Limb (tissue), 2 donors: Measurements from ENCODE around the gene FAM117B.
"Not testable (repeated sequence)": the region's sequence is repeated elsewhere in the genome, so short reads cannot be mapped to it uniquely, and the experiment has no call there.

Experiments used
- DNase-seq, 2 donors: peaks; one replicate each; pipeline ENCODE4 v3.0.0-alpha.2; 2016; ENCODE audit errors: extremely low spot score in 2 of 2

Gene FAM117B

DNA sequence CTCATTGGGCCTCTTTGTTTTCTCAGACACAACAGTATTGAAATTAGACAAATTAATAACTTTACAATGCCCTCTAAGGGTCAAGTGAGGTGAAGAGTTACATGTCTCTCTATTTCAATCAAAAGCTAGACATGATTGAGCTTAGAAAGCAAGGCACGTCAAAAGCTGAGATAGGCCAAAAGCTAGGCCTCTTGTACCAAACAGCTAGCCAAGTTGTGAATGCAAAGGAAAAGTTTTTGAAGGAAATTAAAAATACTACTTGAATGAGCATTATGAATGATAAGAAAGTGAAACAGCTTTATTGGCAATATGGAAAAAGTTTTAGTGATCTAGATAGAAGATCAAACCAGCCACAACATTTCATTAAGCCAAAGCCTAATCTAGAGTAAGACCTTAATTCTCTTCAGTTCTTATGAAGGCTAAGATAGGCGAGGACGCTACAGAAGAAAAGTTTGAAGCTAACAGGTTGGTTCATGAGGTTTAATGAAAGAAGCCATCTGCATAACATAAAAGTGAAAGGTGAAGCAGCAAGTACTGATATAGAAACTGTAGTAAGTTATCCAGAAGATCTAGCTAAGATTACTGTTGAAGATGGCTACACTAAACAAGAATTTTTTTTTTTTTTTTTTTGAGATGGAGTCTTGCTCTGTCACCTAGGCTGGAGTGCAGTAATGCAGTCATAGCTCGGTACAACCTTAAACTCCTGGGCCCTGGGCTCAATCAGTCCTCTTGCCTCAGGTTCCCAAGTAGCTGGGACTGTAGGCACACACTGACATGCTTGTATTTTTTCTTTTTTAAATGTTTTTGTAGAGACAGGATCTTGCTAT is 65.5 kb downstream of the FAM117B start:
- DNase-seq = no peak

DNA sequence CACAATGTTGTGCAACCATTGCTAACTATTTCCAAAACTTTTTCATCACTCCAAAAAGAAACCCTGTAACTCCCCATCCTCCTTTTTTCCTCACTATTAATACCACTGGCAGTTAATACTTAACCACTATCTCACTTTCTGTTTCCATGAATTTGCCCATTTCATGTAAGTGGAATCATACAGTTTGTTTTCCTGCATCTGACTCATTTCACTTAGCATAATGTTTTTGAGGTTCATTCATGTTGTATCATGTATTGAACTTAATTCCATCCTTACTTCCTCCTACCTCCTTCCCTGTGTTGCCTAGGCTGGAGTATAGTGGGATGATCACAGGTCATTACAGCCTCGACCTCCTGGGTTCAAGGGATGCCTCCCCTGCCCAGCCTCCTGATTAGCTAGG is 68.3 kb downstream of the FAM117B start:
- DNase-seq = no peak

DNA sequence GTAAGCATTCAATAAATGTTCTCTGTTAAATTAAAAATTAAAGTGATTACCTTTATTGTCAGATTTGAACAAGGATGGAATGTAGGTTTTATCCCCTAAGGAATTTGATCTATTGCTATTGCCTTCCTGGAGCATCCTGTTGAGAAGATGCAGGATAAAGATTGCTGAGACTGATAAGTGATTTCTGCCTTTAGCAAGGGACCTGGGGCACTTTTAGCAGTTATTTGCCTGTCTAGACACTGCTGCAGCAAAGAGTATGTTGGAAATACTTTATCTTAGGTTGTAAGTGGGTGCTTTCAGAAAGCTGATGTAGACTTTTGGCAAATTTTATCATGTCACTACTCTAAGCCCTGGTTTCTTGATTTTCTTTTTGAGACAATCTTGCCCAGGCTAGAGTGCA is 69.5 kb downstream of the FAM117B start:
- no peak for DNase-seq

DNA sequence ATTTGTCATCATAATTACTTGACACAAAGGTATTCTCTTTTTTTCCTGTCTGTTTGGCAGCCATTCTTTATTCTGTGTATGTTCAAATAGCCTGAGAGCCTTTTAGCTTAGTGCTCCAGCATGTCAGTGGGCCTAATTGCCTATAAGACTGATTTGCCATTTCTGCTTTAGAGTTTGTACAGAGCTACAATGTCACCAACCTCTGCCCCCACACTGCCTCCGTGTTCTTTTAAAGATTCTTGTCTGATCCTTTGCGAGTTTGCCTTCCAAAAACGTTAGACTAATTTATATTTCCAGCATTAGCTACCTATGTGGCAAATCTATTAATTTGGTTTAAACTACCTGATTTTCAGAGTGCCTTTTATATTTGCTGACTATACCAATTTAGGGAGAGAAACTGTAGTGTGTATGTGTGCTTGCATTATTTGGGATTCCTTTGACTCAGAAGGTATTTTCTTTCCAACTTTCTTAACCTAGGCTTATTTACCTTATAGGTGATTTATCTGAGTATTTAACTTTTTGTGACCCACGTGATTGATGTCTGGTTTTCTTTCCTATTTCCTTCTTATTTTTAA is 70.8 kb downstream of the FAM117B start:
- DNase-seq = no peak

GRCh38 chr2:202714971-202715935 is 80.5 kb downstream of the FAM117B start:
- not testable (repeated sequence) for DNase-seq

- DNase-seq = no peak
Observed at GRCh38 chr2:202716114-202716718, 81.4 kb downstream of the FAM117B start.

GRCh38 chr2:202716953-202717597 is 82.3 kb downstream of the FAM117B start:
- DNase-seq = no peak

- DNase-seq = no peak
Observed at GRCh38 chr2:202717598-202718310, 83.0 kb downstream of the FAM117B start.

DNA sequence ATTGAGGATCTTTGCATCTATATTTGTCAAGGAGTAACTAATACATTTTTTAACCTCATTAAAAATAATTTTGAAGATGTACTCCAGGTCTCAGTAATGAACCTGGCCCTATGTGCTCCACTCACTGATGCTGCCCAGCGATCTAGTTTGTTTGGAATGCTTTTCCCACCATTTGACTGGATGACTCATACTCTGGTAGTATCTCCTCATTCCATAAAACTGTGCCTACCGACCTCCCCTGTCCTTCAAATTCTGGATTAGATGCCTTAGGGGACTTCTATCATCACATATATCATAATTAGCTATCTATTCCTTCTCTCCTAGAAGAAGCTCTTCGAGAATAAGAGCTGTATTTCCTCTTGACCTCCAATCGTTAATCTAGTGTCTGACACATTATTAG is 83.8 kb downstream of the FAM117B start:
- no peak for DNase-seq

DNA sequence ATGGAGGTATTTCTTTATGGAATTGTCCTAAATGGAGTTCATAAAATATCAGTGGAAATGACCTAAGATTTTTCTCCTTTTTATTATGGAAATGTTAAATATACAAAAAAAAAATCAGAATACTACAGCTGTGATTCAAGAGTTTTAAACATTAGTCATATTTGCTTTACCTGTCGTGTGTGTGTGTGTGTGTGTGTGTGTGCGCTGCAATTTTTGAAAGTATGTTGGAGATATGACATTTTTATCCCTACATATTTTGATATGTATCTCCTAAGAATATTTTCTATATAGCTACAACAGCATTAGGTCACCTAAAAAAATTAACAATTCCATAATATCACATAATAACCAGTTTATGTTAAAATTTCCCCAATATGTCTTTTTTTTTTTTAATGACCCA is 85.5 kb downstream of the FAM117B start:
- DNase-seq = no peak

- DNase-seq = no peak
Observed at GRCh38 chr2:202721621-202722020, 86.9 kb downstream of the FAM117B start.

DNA sequence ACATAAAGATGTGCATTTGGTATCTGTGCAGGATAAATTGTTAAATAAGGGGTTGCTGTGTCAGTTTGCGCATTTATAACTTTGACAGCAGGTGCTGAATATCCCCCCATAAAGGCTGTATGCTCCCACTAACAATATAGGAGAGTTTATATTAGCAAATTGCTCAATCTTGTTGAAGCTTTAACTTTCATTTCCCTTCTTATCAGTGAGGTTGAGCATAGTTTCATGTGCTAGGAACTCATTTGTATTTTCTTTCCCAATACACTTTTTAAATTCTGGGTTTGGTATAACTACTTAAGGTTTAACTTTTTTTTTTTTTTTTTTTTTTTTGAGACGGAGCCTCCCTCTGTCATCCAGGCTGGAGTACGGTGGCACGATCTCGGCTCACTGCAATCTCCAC is 89.0 kb downstream of the FAM117B start:
- DNase-seq = no peak

DNA sequence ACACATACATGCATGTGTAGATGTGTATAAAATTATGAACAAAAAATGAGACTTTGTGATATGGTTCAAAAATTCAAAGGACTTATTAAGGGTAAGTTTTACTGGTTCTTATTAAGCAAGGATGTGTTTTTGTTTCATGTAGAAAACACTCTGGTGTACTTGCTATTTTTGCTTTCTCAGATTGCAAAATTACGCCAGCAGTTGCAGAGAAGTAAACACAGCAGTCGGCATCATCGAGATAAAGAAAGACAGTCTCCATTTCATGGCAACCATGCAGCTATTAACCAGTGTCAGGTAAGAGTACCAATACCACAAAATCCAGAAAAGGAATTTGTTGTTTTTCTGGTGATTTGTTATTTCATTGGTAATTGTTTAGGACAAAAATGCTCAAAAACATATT is 91.3 kb downstream of the FAM117B start:
- DNase-seq = no peak

- DNase-seq = no peak
Observed at GRCh38 chr2:202736826-202737225, 102.1 kb downstream of the FAM117B start.

DNA sequence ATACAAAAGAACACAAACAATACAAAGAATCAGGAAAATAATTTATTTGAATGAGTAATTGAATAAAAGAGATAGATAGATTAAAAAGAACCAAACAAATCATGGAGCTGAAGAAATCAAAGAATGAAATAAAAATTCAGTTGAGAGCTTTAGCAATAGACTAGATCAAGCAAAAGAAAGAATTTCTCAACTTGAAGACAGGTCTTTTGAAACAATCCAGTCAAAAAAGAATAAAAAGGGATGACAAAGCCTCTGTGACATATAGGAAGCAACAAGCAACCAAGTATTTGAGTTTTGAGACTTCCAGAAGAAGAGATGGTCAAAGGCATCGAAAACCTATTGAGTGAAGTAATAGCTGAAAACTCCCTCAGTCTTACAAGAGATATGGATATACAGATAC is 108.8 kb downstream of the FAM117B start:
- no peak for DNase-seq

DNA sequence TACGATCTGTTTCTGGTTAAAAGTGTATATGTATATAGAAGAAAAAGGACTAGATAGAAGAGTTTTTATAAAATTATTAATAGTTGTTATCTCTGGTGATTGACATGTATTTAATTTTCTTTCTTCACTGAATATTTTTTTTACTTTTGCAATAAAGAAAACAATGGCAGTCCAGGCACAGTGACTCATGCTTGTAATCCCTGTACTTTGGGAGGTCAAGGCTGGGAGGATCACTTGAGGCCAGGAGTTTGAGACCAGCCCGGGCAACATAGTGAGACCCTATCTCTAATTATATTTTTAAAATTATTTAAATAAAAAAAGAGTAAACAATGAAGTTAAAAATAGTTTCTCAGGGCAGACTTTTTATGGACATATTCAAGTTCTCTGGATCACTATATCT is 114.7 kb downstream of the FAM117B start:
- no peak for DNase-seq

DNA sequence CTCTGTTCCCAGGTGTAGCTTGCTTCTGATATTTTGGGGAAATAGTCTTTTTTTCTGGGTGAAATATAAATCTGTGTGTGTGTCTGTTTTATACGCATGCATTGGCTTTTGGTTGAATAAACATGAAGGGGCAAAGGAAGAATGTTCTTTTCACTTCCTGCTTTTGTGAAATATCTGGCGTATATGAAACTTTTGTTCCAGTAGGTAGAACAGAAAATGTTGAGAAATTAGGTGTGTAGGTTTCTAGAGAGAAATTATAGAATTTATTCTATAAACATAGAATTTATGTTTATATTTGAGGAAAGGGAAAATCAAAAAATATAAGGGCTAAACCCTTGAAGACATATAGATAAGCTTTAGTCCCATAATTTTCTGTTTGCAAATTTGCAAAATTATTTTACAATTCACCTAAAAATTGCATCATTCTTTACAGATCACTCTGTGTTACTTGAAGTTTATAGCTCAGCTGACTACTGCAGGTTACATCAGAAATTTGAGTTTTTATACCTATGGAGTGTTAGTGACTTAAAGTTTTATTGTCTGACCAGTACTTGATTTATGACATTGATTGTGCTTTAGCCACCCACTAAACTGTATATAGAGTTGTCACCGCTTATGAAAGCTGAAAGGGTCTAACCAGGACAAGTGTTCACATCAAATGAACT is 116.1 kb downstream of the FAM117B start:
- no peak for DNase-seq

- no peak for DNase-seq
Observed at GRCh38 chr2:202752071-202752470, 117.3 kb downstream of the FAM117B start.

DNA sequence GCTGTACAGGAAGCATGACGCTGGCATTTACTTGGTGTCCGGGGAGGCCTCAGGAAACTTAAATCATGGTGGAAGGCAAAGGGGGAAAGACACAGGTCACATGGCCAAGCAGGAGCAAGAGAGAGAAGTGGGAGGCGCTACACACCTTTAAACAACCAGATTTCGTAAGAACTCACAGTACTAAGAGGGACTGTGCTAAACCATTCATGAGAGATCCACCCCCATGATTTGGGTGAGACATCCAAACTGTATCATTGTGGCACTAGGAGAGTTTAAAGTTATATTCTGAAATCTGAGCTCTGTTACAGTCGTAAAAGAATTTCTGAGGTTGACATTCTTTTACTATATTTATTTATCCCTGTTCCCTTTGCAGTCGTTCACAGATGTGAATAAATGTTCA is 120.2 kb downstream of the FAM117B start:
- DNase-seq = no peak

DNA sequence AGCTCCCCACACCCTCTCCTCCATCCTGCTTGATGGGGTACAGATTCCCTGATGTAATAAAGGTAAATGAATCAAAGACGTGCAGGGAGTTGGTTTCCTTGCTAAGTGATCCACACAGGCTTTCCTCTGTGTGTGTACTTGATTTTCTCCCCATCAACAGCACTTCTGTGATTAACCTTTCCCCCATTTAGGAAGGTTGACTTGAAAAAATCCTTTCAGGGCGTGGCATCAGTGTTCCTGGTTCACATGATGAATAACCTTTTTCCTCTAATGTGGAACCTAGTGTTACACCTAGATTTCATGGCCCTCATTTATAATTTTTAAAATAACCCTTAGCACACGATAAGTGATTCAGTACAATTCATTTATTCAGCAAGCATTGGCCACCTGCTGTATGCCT is 121.8 kb downstream of the FAM117B start:
- no peak for DNase-seq
